Astrocyte of the spinal cord (primary cell): Measurements from ENCODE around the gene U2SURP.

ENCODE experiments used
- DNase-seq: peaks from one replicate; pipeline ENCODE4 v3.0.0; 2011; ENCODE audit warnings: low read depth, low spot score
- H3K4me3 ChIP-seq: 2 replicates; pipeline ENCODE4 v1.5.1; 2011; ENCODE audit warnings: low read depth, mild to moderate bottlenecking, low read length, moderate library complexity
- CTCF ChIP-seq: IDR thresholded peaks from 2 replicates; pipeline ENCODE4 v1.5.1; 2012; ENCODE audit warnings: low read depth, mild to moderate bottlenecking, low read length, inconsistent platforms
- in situ Hi-C: cut with HindIII; loops from 2 replicates; pipeline ENCODE4 v1.10.0; 2017; ENCODE audit warnings: low sequenced_read_pairs

The U2SURP gene

GRCh38 chr3:143054011-143054410 lies 52.6 kb downstream of the U2SURP start:
- in situ Hi-C loops, result no loop called here
- no peak overlapping the region for H3K4me3 ChIP-seq
- TF ChIP-seq CTCF, result no peak
- DNase-seq, result no peak

- in situ Hi-C loops, result no loop called here
- no peak for DNase-seq
- TF ChIP-seq CTCF, result no peak
- H3K4me3 ChIP-seq, result no peak overlapping the region
Measured at GRCh38 chr3:143056372-143056771, 55.0 kb downstream of the U2SURP start.

- DNase-seq, result no peak
- H3K4me3 ChIP-seq, result no peak overlapping the region
- no peak for TF ChIP-seq CTCF
- in situ Hi-C loops, result no loop called here
Measured at GRCh38 chr3:143060906-143061305, 59.5 kb downstream of the U2SURP start.

GRCh38 chr3:143063018-143063417 lies 61.6 kb downstream of the U2SURP start:
- no peak for TF ChIP-seq CTCF
- in situ Hi-C loops, result no loop called here
- no peak for DNase-seq
- H3K4me3 ChIP-seq, result no peak overlapping the region

- DNase-seq, result no peak
- no peak for TF ChIP-seq CTCF
- in situ Hi-C loops, result no loop called here
Measured at GRCh38 chr3:143064777-143065176, 63.4 kb downstream of the U2SURP start.

DNA sequence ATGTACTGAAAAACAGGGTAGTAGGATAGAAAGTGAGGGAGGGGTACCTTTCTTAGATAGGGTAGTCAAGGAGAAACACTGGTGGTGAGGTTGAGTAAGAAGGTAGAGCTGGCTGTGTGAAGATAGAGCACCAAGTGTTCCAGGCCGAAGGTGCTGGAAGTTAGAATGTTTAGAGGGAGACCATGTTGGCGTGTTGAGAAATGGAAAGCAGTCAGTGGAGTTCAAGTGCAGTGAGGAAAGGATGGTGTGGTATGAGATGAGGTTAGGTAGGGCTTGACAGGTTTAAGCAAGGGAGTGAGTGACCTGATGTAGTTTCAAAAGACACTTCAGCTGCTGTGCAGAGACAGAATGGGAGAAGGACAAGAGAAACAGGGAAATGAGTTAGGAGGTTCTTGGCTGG lies 64.0 kb downstream of the U2SURP start:
- no peak overlapping the region for H3K4me3 ChIP-seq
- in situ Hi-C loops, result no loop called here
- no peak for DNase-seq
- no peak for TF ChIP-seq CTCF

More at GRCh38 chr3:143064777-143065176, 63.4 kb downstream of the U2SURP start:
- H3K4me3 ChIP-seq, result no peak overlapping the region

DNA sequence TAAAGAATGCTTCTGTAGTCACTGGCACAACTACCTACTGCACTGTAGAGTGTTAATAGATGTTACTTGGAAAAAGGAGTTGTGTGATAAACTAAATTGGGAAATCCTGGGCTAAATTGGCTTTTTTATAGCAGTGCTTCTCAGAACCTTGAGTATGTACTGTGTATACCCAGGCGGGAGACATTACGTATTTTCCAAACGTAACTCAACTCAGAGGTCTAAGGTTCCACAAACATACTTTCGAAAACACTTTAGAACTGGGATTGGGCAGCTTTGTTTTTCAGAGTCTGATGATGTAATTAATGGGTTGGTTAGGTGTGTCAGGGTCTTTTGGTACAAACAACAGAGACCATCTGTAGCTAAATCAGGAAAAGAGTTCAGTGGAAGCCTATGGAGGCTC lies 64.7 kb downstream of the U2SURP start:
- no peak for TF ChIP-seq CTCF
- DNase-seq, result no peak
- H3K4me3 ChIP-seq, result no peak overlapping the region
- in situ Hi-C loops, result no loop called here
